GM12878 (cell line): ENCODE data around the gene CTIF. TPM values are rescaled to one million over a fixed set of nuclear protein-coding genes. Genes with fewer than 3 reads are reported as not detected.

Source experiments
- ATAC-seq: fragments of 200-7000 bp; cut with Tn5 transposase; 3 replicates; pipeline ENCODE4 v1.9.1; 2020; ENCODE audit warnings: mild to moderate bottlenecking, moderate library complexity
- BruUV-seq: library from RNA; stranded (reverse); fragments of 400-500 nt; replicated peaks from 2 replicates; lab custom pipeline; 2021; lab: Mats Ljungman, UMichigan
- CTCF ChIA-PET: fragments of 300-600 bp; sonication (Branson Sonifier 250); formaldehyde crosslinking; extraction: SDS; loops from one replicate; lab custom pipeline; 2021; ENCODE audit warnings: inconsistent platforms; lab: Yijun Ruan, JAX
- POLR2A ChIA-PET: fragments of 350-600 bp; formaldehyde crosslinking; extraction: SDS; loops from one replicate; lab custom pipeline; 2021; ENCODE audit warnings: inconsistent platforms; lab: Charles Lee
- RAD21 ChIA-PET: fragments of 300-600 bp; sonication (Branson Sonifier 250); formaldehyde crosslinking; loops from one replicate; lab custom pipeline; 2023; ENCODE audit warnings: antibody characterized with exemption; ENCODE audit not compliant: unreplicated experiment; lab: Charles Lee
- SMC1A ChIA-PET: fragments of 300-600 bp; sonication (Branson Sonifier 250); formaldehyde crosslinking; loops from one replicate; lab custom pipeline; 2023; ENCODE audit not compliant: unreplicated experiment, uncharacterized antibody; lab: Charles Lee
- DNase-seq: peaks from one replicate; pipeline ENCODE4 v3.0.0-alpha.2; 2011; ENCODE audit warnings: low read depth, low spot score
- FAIRE-seq: peaks from 3 replicates; lab custom pipeline; 2011; peaks lifted over from hg19 to GRCh38; lab: Jason Lieb, UNC
- H2AFZ ChIP-seq: 2 replicates; pipeline ENCODE4 v1.6.0; 2011; ENCODE audit warnings: low read depth, low read length, control low read depth; ENCODE audit not compliant: control insufficient read depth
- H3K27ac ChIP-seq: 2 replicates; pipeline ENCODE4 v1.5.1; 2011; ENCODE audit warnings: control low read depth; ENCODE audit not compliant: control insufficient read depth, insufficient read depth
- H3K27me3 ChIP-seq, 2 experiments: replicated peaks in 1 of 2; 2 replicates each; pipeline versions ENCODE4 v1.6.0 to v1.6.1; 2011; ENCODE audit warnings: low read length in 1 of 2; ENCODE audit not compliant: control insufficient read depth in 2 of 2, insufficient read depth in 2 of 2
- H3K36me3 ChIP-seq, 2 experiments: 2 replicates each; pipeline ENCODE4 v1.5.1; 2011; ENCODE audit warnings: low read length in 1 of 2; ENCODE audit not compliant: control insufficient read depth in 2 of 2, insufficient read depth in 2 of 2
- H3K4me1 ChIP-seq: 2 replicates; pipeline ENCODE4 v1.6.1; 2011; ENCODE audit warnings: mild to moderate bottlenecking, low read length, moderate library complexity, mixed read lengths; ENCODE audit not compliant: control insufficient read depth, insufficient read depth
- H3K4me2 ChIP-seq: 2 replicates; pipeline ENCODE4 v1.6.0; 2011; ENCODE audit warnings: control low read depth; ENCODE audit not compliant: control insufficient read depth, insufficient read depth
- H3K4me3 ChIP-seq: fragments of 200-600 bp; sonication (generic); 2 replicates; pipeline ENCODE4 v1.5.1; 2016
- H3K79me2 ChIP-seq: 2 replicates; pipeline ENCODE4 v1.6.0; 2011; ENCODE audit warnings: low read length; ENCODE audit not compliant: control insufficient read depth, insufficient read depth
- H3K9ac ChIP-seq: 2 replicates; pipeline ENCODE4 v1.8.0; 2011; ENCODE audit warnings: low read length, control low read depth, mixed read lengths; ENCODE audit not compliant: control insufficient read depth, insufficient read depth
- H3K9me3 ChIP-seq: replicated peaks from 3 replicates; pipeline ENCODE4 v1.5.1; 2011; ENCODE audit warnings: mild to moderate bottlenecking, low read length; ENCODE audit not compliant: control insufficient read depth, insufficient read depth
- H4K20me1 ChIP-seq: 2 replicates; pipeline ENCODE4 v1.6.0; 2011; ENCODE audit not compliant: control insufficient read depth, insufficient read depth
- CREB1 ChIP-seq: IDR thresholded peaks from 2 replicates; pipeline ENCODE4 v1.6.1; 2012; ENCODE audit warnings: low read depth, mild to moderate bottlenecking, inconsistent platforms
- EED ChIP-seq: sonication (generic); IDR thresholded peaks from 2 replicates; pipeline ENCODE4 v1.6.1; 2016; ENCODE audit warnings: antibody characterized with exemption, low read depth
- MAX ChIP-seq: IDR thresholded peaks from 2 replicates; pipeline ENCODE4 v1.6.1; 2012; ENCODE audit warnings: low read depth, low read length, improper control_type of control experiment
- NR2F1 ChIP-seq: fragments of 450-650 bp; conservative IDR thresholded peaks from 2 replicates; pipeline ENCODE4 v1.6.1; 2017; ENCODE audit warnings: mild to moderate bottlenecking
- TBL1XR1 ChIP-seq: IDR thresholded peaks from 2 replicates; pipeline ENCODE4 v1.6.1; 2012; ENCODE audit warnings: low read depth, low read length, improper control_type of control experiment
- WGBS: methylation state at CpG from one replicate; pipeline ENCODE4 v1.1.6; 2016; ENCODE audit warnings: low lambda C conversion rate; ENCODE audit not compliant: insufficient replicate concordance, insufficient coverage; ENCODE audit errors: missing lambda C conversion rate; 5-methylcytosine and 5-hydroxymethylcytosine counted together
- in situ Hi-C: fragments of 300-500 bp; cut with MboI; formaldehyde crosslinking; loops from 9 replicates; pipeline ENCODE4 v1.14.3; 2018; ENCODE audit warnings: mixed read lengths
- intact Hi-C: fragments of 100-400 bp; cut with micrococcal nuclease; formaldehyde crosslinking; loops from one replicate; pipeline ENCODE4 v1.14.2; 2022; ENCODE audit not compliant: unreplicated experiment
- polyA plus RNA-seq, 11 experiments: library from polyadenylated mRNA; depleted of rRNA in 4 of 11; unstranded in 6 of 11; stranded (reverse) in 5 of 11; fragments of >200 nt; fragmentation: Nextera tagmentation in 4 of 11; fragmentation: Illumina TruSeq in 1 of 11; extraction: Ambion mirVana in 4 of 11; extraction: Trizol in 1 of 11; gene quantifications; 1 replicate in 1 of 11; 2 replicates in 10 of 11; pipeline versions ENCODE4 v1.2.1 to v1.2.3, GENCODE V29; 2011 to 2016; ENCODE audit warnings: inconsistent platforms in 2 of 11, missing spikeins in 2 of 11, low read depth in 1 of 11
- total RNA-seq, 4 experiments: library from RNA; depleted of rRNA in 3 of 4; stranded (reverse); fragments of >200 nt in 3 of 4; fragmentation: Illumina TruSeq in 1 of 4; extraction: Trizol in 1 of 4; gene quantifications; 2 replicates each; pipeline versions ENCODE4 v1.2.1 to v1.2.3, GENCODE V29; 2013 to 2021
- TF ChIP-seq, protein P1 (sequence below): fragments of 450-650 bp; IDR thresholded peaks from 2 replicates; pipeline ENCODE4 v1.6.1; 2018; ENCODE audit warnings: borderline replicate concordance, mild to moderate bottlenecking; ENCODE audit not compliant: partially characterized antibody

The CTIF gene
- total and polyA plus RNA-seq, 10 of the 15 experiments (the other 5 are each of a cell fraction or from before 2014, with no cell fraction given) = 0.06 to 11.6 (median 2.5) TPM

DNA sequence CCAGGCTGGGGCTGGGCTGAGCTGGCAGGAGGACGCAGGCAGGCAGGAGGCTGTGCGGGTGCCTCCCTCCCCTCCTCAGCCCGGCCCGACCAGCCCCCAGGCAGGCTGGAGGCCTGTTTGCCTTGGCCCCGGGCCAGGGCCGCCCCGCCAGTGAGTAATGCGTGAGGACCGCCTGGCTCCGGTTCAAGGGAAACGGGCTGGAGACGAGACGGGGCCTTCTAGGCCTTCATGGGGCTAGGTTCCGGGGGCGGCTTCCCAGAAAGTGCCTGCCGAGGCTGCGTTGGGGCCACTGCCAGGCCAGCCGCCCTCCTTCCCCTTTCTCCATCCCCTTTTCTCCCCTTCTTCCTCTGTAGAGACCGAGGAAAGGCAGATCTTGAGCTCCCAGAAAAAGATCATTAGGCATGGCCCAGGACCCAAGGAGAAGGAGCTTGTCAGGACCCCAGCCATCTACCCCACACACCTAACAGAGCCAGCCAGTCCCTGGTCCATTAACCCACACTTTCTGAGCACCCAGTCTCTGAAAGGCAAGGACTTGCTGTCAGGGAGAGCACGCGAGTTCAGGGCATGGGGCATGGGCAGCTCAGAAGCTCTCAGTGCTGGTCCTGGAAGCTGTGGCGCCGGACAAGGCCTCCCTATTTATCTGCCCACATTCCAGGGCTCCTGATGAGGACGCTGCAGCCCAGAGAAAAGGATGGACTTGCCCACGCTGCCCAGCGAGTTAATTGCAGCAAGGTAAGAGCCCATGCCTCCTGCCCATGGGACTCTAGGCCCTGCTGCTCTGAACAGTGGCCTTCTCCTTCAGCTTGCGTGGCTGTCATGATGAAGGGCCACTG is 363.4 kb downstream of the CTIF start:
- H3K9ac ChIP-seq = no peak overlapping the region
- SMC1A ChIA-PET = interaction anchor here (0.7 kb wide), 1 partner anchor 193 kb away, joined by 3 read pairs; no protein-coding TSS in a partner anchor

More for the DNA sequence above, 363.4 kb downstream of the CTIF start:
- no peak for ATAC-seq
- ChIA-PET CTCF (no interaction called here), RAD21 (no interaction called here), POLR2A (no interaction called here)
- WGBS = 77% methylated on average over 27 of the region's 27 CpGs
- H3K27ac ChIP-seq = no peak overlapping the region
- DNase-seq = no peak
- H3K4me3 ChIP-seq = no peak overlapping the region
- H4K20me1 ChIP-seq = no peaks in the 10 kb centered on the region
- no peak overlapping the region for H2AFZ ChIP-seq
- no peaks in the 10 kb centered on the region for H3K36me3 ChIP-seq
- no peaks in the 10 kb centered on the region for H3K27me3 ChIP-seq
- H3K9me3 ChIP-seq = peaks cover 3% of the 10 kb centered on the region
- in situ Hi-C loops (no loop called here), intact Hi-C loops (no loop called here)
- no peak for FAIRE-seq
- TF ChIP-seq NR2F1 (no peak), MAX (no peak), EED (no peak), TBL1XR1 (no peak), CREB1 (no peak)
- TF ChIP-seq, protein P1, sequence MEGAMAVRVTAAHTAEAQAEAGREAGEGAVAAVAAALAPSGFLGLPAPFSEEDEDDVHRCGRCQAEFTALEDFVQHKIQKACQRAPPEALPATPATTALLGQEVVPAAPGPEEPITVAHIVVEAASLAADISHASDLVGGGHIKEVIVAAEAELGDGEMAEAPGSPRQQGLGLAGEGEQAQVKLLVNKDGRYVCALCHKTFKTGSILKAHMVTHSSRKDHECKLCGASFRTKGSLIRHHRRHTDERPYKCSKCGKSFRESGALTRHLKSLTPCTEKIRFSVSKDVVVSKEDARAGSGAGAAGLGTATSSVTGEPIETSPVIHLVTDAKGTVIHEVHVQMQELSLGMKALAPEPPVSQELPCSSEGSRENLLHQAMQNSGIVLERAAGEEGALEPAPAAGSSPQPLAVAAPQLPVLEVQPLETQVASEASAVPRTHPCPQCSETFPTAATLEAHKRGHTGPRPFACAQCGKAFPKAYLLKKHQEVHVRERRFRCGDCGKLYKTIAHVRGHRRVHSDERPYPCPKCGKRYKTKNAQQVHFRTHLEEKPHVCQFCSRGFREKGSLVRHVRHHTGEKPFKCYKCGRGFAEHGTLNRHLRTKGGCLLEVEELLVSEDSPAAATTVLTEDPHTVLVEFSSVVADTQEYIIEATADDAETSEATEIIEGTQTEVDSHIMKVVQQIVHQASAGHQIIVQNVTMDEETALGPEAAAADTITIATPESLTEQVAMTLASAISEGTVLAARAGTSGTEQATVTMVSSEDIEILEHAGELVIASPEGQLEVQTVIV = no peak
- TF ChIP-seq, all 136 proteins: peak for 0
- H3K4me2 ChIP-seq = no peak overlapping the region
- peaks cover 4% of the 10 kb centered on the region for H3K4me1 ChIP-seq
- no TSS peak for BruUV-seq
- no peaks in the 10 kb centered on the region for H3K79me2 ChIP-seq
